SK-N-SH (cell line): Measurements from ENCODE around the gene HNRNPC. TPM values are rescaled to one million over a fixed set of nuclear protein-coding genes. Genes with fewer than 3 reads are reported as not detected.

ENCODE experiments used
- CTCF ChIA-PET: fragments of 300-600, 350-600 bp; formaldehyde crosslinking; extraction: SDS; loops from one replicate; lab custom pipeline; 2021; lab: Yijun Ruan, JAX
- POLR2A ChIA-PET: fragments of 350-600 bp; sonication (Branson Sonifier 250); formaldehyde crosslinking; extraction: SDS; loops from one replicate; lab custom pipeline; 2020; ENCODE audit warnings: antibody characterized with exemption, inconsistent platforms; lab: Yijun Ruan, JAX
- DNase-seq: peaks from one replicate; pipeline ENCODE4 v3.0.0; 2012
- H2AFZ ChIP-seq: fragments of 200-600 bp; sonication (generic); 2 replicates; pipeline ENCODE4 v1.8.1; 2016; ENCODE audit warnings: antibody characterized with exemption, mild to moderate bottlenecking, low read depth
- H3F3A ChIP-seq: fragments of 200-600 bp; sonication (generic); replicated peaks from 2 replicates; pipeline ENCODE3; 2016; ENCODE audit warnings: antibody characterized with exemption, mild to moderate bottlenecking; ENCODE audit not compliant: insufficient read depth
- H3K27ac ChIP-seq, 2 experiments: fragments of 200-500 bp in 1 of 2; fragments of 200-600 bp in 1 of 2; sonication (Bioruptor generic) in 1 of 2; sonication (generic), shearing (Covaris generic) in 1 of 2; 2 replicates each; pipeline versions ENCODE4 v1.5.1 to v1.6.1; 2014 to 2016; ENCODE audit warnings: low read depth in 2 of 2, inconsistent platforms in 1 of 2, low read length in 1 of 2, mild to moderate bottlenecking in 1 of 2, mixed read lengths in 1 of 2
- H3K27me3 ChIP-seq: fragments of 200-600 bp; sonication (generic), shearing (Covaris generic); 2 replicates; pipeline ENCODE4 v1.6.1; 2016; ENCODE audit warnings: mixed run types; ENCODE audit not compliant: insufficient read depth
- H3K36me3 ChIP-seq, 2 experiments: fragments of 200-500 bp in 1 of 2; fragments of 200-600 bp in 1 of 2; sonication (Bioruptor generic) in 1 of 2; sonication (generic) in 1 of 2; replicated peaks in 1 of 2; 2 replicates each; pipeline versions ENCODE3 to v1.5.1; 2014 to 2016; ENCODE audit warnings: low read length in 1 of 2, mild to moderate bottlenecking in 1 of 2; ENCODE audit not compliant: insufficient read depth in 2 of 2, control insufficient read depth in 1 of 2
- H3K4me1 ChIP-seq, 2 experiments: fragments of 200-500 bp in 1 of 2; fragments of 200-600 bp in 1 of 2; sonication (Bioruptor generic) in 1 of 2; sonication (generic), shearing (Covaris generic) in 1 of 2; 2 replicates each; pipeline versions ENCODE4 v1.5.1 to v1.6.1; 2014 to 2016; ENCODE audit warnings: low read depth in 1 of 2, low read length in 1 of 2, mixed run types in 1 of 2; ENCODE audit not compliant: insufficient read depth in 2 of 2, control insufficient read depth in 1 of 2
- H3K4me2 ChIP-seq: fragments of 200-600 bp; sonication (generic), shearing (Covaris generic); 2 replicates; pipeline ENCODE4 v1.6.1; 2017; ENCODE audit warnings: mixed run types
- H3K4me3 ChIP-seq, 2 experiments: fragments of 200-500 bp in 1 of 2; fragments of 200-600 bp in 1 of 2; sonication (Bioruptor generic) in 1 of 2; sonication (generic), shearing (Covaris generic) in 1 of 2; 2 replicates each; pipeline versions ENCODE4 v1.5.1 to v1.8.1; 2014 to 2016; ENCODE audit warnings: low read depth in 2 of 2, inconsistent platforms in 1 of 2, low read length in 1 of 2, mild to moderate bottlenecking in 1 of 2, mixed read lengths in 1 of 2, moderate library complexity in 1 of 2
- H3K79me2 ChIP-seq: fragments of 200-600 bp; sonication (generic); 2 replicates; pipeline ENCODE4 v1.8.1; 2017; ENCODE audit warnings: mild to moderate bottlenecking; ENCODE audit not compliant: insufficient read depth
- H3K9ac ChIP-seq: fragments of 200-600 bp; sonication (generic); 2 replicates; pipeline ENCODE4 v1.6.1; 2017; ENCODE audit warnings: mixed run types
- H3K9me2 ChIP-seq: fragments of 200-600 bp; sonication (generic); 2 replicates; pipeline ENCODE4 v1.6.1; 2017; ENCODE audit warnings: mixed run types
- H3K9me3 ChIP-seq: fragments of 200-600 bp; sonication (generic); 2 replicates; pipeline ENCODE4 v1.6.1; 2017; ENCODE audit warnings: mixed run types, mild to moderate bottlenecking, moderate library complexity
- H4K20me1 ChIP-seq: fragments of 200-600 bp; sonication (generic); 2 replicates; pipeline ENCODE4 v1.6.1; 2017; ENCODE audit warnings: mild to moderate bottlenecking, mixed run types; ENCODE audit not compliant: insufficient read depth
- FOSL2 ChIP-seq: IDR thresholded peaks from 2 replicates; pipeline ENCODE4 v1.4.0; 2012; ENCODE audit warnings: low read depth, mild to moderate bottlenecking, moderate library complexity, borderline replicate concordance
- FOXM1 ChIP-seq: IDR thresholded peaks from 2 replicates; pipeline ENCODE4 v1.4.0; 2012; ENCODE audit warnings: low read depth, mild to moderate bottlenecking
- MXI1 ChIP-seq: IDR thresholded peaks from 2 replicates; pipeline ENCODE4 v1.6.1; 2012; ENCODE audit warnings: mild to moderate bottlenecking, low read depth, low read length, improper control_type of control experiment
- NRF1 ChIP-seq: IDR thresholded peaks from 2 replicates; pipeline ENCODE4 v1.6.1; 2012; ENCODE audit warnings: low read depth, mild to moderate bottlenecking, low read length
- RAD21 ChIP-seq: IDR thresholded peaks from 2 replicates; pipeline ENCODE4 v1.6.1; 2012; ENCODE audit warnings: mild to moderate bottlenecking, low read length
- RXRA ChIP-seq: IDR thresholded peaks from 2 replicates; pipeline ENCODE4 v1.4.0; 2012; ENCODE audit warnings: low read depth, mild to moderate bottlenecking, borderline replicate concordance
- SMC3 ChIP-seq: IDR thresholded peaks from 2 replicates; pipeline ENCODE4 v1.6.1; 2012; ENCODE audit warnings: low read depth, low read length, improper control_type of control experiment
- YY1 ChIP-seq: IDR thresholded peaks from 2 replicates; pipeline ENCODE4 v1.4.0; 2012; ENCODE audit warnings: low read depth, mild to moderate bottlenecking
- WGBS: methylation state at CpG from one replicate; pipeline ENCODE4 v1.1.6; 2017; ENCODE audit warnings: low lambda C conversion rate; 5-methylcytosine and 5-hydroxymethylcytosine counted together
- polyA plus RNA-seq, 3 experiments: library from polyadenylated mRNA; depleted of rRNA; stranded (reverse); fragments of >200 nt; gene quantifications; 2 replicates each; pipeline ENCODE4 v1.2.3, GENCODE V29; 2012
- TF ChIP-seq, protein P1 (sequence below): IDR thresholded peaks from 2 replicates; pipeline ENCODE4 v1.4.0; 2012; ENCODE audit warnings: low read depth
- TF ChIP-seq, protein P2 (sequence below): fragments of 150-350 bp; IDR thresholded peaks from 2 replicates; pipeline ENCODE4 v1.6.1; 2016; ENCODE audit warnings: mild to moderate bottlenecking, low read depth, low read length
- TF ChIP-seq, protein P3 (sequence below): IDR thresholded peaks from 2 replicates; pipeline ENCODE4; 2012

The HNRNPC gene
- polyA plus RNA-seq, 1 of the 3 experiments (the other 2 are of a cell fraction) = 341 TPM

DNA sequence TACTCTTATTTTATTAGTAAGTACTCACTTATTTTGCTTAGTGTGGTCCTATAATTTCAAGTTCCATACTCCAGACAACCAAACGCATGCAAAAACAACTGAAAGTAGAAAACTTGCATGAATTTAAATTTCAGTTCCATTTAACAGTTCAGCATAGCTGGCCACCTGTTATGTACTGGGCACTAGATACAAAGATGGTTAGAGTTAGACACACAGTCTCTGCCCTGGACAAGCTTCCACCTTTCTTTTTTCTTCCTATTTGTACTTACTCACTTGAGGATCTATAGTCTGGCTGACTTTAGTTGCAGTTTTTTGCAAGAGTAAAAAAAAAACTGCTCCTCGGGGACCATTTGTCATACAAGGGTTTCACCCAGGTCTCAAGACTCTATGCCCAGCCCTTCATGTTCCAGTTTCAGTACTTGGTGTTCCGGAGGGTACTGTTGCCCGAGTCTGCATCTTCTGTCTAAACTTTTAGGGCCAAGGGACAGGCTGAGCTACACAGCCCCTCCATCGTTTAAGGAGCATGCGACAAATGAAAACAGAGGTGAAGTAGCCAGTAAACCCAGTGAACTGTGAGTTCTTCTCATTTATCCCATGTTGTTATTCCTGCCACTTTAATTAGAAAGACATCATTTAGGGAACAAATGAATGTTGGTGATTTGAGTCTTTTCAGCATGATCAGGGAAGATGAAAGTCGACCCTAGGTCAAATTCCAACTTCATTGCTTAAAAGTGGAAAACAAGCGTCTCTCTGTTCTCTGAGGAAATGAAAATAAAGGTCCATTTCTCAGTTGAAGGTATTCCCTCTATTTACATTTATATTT is 33.0 kb upstream of the HNRNPC start:
- no peak overlapping the region for H3K4me2 ChIP-seq
- CTCF ChIA-PET = no interaction called here
- 65% methylated on average over 8 of the region's 8 CpGs for WGBS

DNA sequence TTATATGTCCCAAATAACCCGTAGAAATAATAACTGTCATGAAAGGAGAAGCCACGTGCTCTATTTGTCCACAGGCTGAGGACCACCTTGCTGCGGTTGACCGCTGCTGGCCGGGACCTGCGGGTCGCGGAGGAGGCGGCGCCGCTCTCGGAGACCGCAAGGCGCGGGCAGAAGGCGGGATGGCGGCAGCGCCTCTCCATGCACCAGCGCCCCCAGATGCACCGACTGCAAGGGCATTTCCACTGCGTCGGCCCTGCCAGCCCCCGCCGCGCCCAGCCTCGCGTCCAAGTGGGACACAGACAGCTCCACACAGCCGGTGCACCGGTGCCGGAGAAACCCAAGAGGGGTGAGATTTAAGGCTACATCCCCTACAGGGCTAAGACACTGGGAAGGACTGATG is 31.6 kb upstream of the HNRNPC start:
- DNase-seq = peak; percentile 83
- no peaks in the 10 kb centered on the region for H3F3A ChIP-seq
- H3K4me3 ChIP-seq = peak overlapping the region; percentile 37 to 43; a peak in 3 of 4 replicates
- no peaks in the 10 kb centered on the region for H3K36me3 ChIP-seq
- no peaks in the 10 kb centered on the region; a peak in 1 of 4 replicates for H3K4me1 ChIP-seq
- no peaks in the 10 kb centered on the region for H3K9me3 ChIP-seq
- peak overlapping the region; percentile 71; the same call in 1 of the 2 replicates for H3K4me2 ChIP-seq
- WGBS = 6% methylated on average over 20 of the region's 30 CpGs
- peaks cover 19% of the 10 kb centered on the region; the same call in 1 of the 2 replicates for H3K27me3 ChIP-seq
- H3K79me2 ChIP-seq = no peaks in the 10 kb centered on the region
- POLR2A ChIA-PET = no interaction called here
- no peak overlapping the region for H3K27ac ChIP-seq
- H2AFZ ChIP-seq = peak overlapping the region; percentile 82
- no peaks in the 10 kb centered on the region for H4K20me1 ChIP-seq
- TF ChIP-seq SMC3 = no peak
- TF ChIP-seq, protein P1, sequence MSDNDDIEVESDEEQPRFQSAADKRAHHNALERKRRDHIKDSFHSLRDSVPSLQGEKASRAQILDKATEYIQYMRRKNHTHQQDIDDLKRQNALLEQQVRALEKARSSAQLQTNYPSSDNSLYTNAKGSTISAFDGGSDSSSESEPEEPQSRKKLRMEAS = no peak
- TF ChIP-seq, protein P2, sequence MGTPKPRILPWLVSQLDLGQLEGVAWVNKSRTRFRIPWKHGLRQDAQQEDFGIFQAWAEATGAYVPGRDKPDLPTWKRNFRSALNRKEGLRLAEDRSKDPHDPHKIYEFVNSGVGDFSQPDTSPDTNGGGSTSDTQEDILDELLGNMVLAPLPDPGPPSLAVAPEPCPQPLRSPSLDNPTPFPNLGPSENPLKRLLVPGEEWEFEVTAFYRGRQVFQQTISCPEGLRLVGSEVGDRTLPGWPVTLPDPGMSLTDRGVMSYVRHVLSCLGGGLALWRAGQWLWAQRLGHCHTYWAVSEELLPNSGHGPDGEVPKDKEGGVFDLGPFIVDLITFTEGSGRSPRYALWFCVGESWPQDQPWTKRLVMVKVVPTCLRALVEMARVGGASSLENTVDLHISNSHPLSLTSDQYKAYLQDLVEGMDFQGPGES = no peak
- TF ChIP-seq RAD21 = peak; percentile 26; the same call in 1 of the 2 replicates
- peak; percentile 68; the same call in 1 of the 2 replicates for TF ChIP-seq MXI1
- no peak for TF ChIP-seq YY1
- TF ChIP-seq, all 33 proteins: peak for 2
- H3K9me2 ChIP-seq = no peaks in the 10 kb centered on the region
- no peak overlapping the region for H3K9ac ChIP-seq
- CTCF ChIA-PET = interaction anchor here (0.8 kb wide), 1 partner anchor 245 kb away, joined by 3 read pairs; no protein-coding TSS in a partner anchor

More for the DNA sequence above, 33.0 kb upstream of the HNRNPC start:
- DNase-seq = no peak
- H2AFZ ChIP-seq = no peak overlapping the region
- H3K9me2 ChIP-seq = no peaks in the 10 kb centered on the region
- H3K4me1 ChIP-seq = no peaks in the 10 kb centered on the region; a peak in 1 of 4 replicates
- H3K36me3 ChIP-seq = no peaks in the 10 kb centered on the region
- H3F3A ChIP-seq = no peaks in the 10 kb centered on the region
- TF ChIP-seq NRF1 (no peak), FOSL2 (no peak), RXRA (no peak), FOXM1 (no peak)
- TF ChIP-seq, protein P3, sequence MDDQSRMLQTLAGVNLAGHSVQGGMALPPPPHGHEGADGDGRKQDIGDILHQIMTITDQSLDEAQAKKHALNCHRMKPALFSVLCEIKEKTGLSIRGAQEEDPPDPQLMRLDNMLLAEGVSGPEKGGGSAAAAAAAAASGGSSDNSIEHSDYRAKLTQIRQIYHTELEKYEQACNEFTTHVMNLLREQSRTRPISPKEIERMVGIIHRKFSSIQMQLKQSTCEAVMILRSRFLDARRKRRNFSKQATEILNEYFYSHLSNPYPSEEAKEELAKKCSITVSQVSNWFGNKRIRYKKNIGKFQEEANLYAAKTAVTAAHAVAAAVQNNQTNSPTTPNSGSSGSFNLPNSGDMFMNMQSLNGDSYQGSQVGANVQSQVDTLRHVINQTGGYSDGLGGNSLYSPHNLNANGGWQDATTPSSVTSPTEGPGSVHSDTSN = no peak
- POLR2A ChIA-PET = no interaction called here
- H3K27me3 ChIP-seq = peaks cover 19% of the 10 kb centered on the region; the same call in 1 of the 2 replicates
- H3K27ac ChIP-seq = no peak overlapping the region
- no peak overlapping the region for H3K9ac ChIP-seq
- H3K4me3 ChIP-seq = no peak overlapping the region
- no peaks in the 10 kb centered on the region for H3K9me3 ChIP-seq
- no peaks in the 10 kb centered on the region for H4K20me1 ChIP-seq
- no peaks in the 10 kb centered on the region for H3K79me2 ChIP-seq
